8988T (cell line): ENCODE data around the gene TLR10.

Source experiments
- DNase-seq: peaks from one replicate; pipeline ENCODE4 v3.0.0; 2011

TLR10 gene

DNA sequence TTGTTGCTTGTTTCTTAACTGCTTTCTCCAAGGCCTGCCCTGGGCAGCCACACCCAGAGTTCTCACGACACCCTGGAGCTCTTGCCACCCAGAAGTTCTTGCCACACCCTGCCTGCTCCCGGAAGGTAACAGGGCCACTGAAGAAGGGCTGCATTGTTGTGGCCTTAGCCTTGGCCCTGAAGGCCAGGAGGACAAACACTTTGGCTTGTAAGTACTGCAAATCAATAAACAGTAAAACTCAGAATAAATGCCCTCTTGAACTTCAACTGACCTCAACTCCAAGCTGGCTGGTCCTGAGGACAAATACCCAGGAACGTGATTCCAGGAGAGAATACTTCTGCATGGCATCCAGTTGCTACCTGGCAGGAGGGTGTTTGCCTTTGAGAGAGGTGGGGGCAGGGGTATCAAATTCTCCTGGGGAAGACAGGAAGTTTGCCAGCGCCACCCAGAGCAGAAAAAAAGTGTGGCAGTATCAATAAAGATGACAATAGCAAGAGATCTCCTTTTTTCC lies 54.1 kb downstream of the TLR10 start:
- no peak for DNase-seq

DNA sequence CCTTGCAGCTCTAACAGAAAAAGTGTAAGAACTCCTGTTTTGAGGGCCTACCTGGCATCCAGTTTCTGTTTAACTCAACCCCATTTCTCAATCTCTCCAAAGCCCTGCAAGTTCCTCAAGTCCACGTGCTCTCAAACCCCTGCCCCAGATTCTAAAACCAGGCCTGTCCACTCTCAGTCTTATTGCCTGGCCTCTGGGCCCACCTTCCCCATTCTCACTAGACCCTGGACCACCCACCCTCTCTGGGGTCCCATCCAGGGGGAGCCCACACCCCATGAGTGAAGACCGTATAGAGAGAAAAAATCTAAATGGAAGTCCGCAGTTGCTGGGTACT lies 58.3 kb downstream of the TLR10 start:
- DNase-seq, result no peak

GRCh38 chr4:38723726-38724474 lies 58.9 kb downstream of the TLR10 start:
- DNase-seq, result no peak

DNA sequence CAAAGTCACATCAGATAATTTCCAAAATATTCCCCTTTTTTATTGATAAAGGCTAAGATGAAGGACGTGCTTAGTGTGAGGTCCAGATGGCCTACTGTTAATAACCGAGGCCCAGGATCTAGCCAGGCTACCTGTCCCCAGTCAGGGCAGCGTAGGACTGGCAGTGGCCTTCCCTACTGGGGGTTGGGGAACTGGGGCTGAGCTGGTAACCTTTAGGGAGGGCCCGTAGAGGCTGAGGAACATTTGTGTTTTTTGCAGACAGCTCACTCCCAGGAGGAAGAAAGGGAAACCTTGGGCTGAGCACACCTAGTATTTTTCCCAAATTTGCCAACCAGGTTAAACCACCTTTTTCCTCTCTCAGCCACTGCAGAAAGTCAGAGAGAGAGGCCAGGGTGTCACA lies 59.7 kb downstream of the TLR10 start:
- DNase-seq, result no peak
